Nephron (organoid): ENCODE measurements around the gene PCSK9.
"Not testable (repeated sequence)": the region's sequence is repeated elsewhere in the genome, so short reads cannot be mapped to it uniquely, and the experiment has no call there.

Experiments
- H3K27ac Mint-ChIP-seq, 3 experiments: 2 replicates each; pipeline ENCODE4 v1.8.0; 2020; ENCODE audit warnings: mixed read lengths in 3 of 3, mild to moderate bottlenecking in 2 of 3, moderate library complexity in 1 of 3
- H3K27me3 Mint-ChIP-seq: 2 replicates; pipeline ENCODE4 v1.8.0; 2021; ENCODE audit warnings: low read depth, mild to moderate bottlenecking, moderate library complexity, mixed read lengths
- H3K36me3 Mint-ChIP-seq: 2 replicates; pipeline ENCODE4 v1.8.0; 2020; ENCODE audit warnings: low read depth, mixed read lengths
- H3K4me1 Mint-ChIP-seq: 2 replicates; pipeline ENCODE4 v1.8.0; 2020; ENCODE audit warnings: mixed read lengths
- H3K4me3 Mint-ChIP-seq, 3 experiments: 2 replicates each; pipeline ENCODE4 v1.8.0; 2020; ENCODE audit warnings: mild to moderate bottlenecking in 3 of 3, mixed read lengths in 3 of 3, moderate library complexity in 2 of 3
- H3K9me3 Mint-ChIP-seq: 2 replicates; pipeline ENCODE4 v1.8.0; 2020; ENCODE audit warnings: mixed read lengths
- TF ChIP-seq, protein P1 (sequence below), 3 experiments: fragments of 200-600 bp; sonication (generic); IDR thresholded peaks; one replicate each; pipeline ENCODE4 v1.5.0; 2021; ENCODE audit warnings: antibody characterized with exemption in 3 of 3; ENCODE audit not compliant: unreplicated experiment in 3 of 3

PCSK9 gene

DNA sequence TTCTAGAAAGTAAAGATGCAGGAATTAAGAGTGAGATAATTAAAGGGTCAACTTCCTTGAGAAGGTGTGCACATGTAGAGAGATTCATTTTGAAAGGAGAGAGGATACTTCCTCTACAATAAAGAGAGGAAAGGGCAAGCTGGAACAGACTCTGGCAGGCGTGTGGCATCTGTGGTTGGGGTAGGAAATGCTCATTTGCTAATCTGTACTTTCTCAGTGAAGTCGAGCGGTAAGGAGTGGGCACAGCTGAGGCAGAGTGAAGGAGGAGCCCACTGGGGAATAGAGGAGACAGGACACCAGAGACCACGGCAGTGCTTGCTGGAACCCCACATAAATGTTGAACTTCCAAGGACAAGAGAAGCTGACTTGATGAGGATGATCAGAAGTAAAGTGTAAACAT, 49.1 kb downstream of the PCSK9 start:
- Mint-ChIP-seq H3K36me3 (peaks cover 75% of the 10 kb centered on the region), H3K4me3 (no peak overlapping the region), H3K9me3 (no peaks in the 10 kb centered on the region), H3K27me3 (no peaks in the 10 kb centered on the region), H3K27ac (peak overlapping the region in 1 of 3 experiments; percentile 9), H3K4me1 (no peaks in the 10 kb centered on the region)
- TF ChIP-seq, protein P1, sequence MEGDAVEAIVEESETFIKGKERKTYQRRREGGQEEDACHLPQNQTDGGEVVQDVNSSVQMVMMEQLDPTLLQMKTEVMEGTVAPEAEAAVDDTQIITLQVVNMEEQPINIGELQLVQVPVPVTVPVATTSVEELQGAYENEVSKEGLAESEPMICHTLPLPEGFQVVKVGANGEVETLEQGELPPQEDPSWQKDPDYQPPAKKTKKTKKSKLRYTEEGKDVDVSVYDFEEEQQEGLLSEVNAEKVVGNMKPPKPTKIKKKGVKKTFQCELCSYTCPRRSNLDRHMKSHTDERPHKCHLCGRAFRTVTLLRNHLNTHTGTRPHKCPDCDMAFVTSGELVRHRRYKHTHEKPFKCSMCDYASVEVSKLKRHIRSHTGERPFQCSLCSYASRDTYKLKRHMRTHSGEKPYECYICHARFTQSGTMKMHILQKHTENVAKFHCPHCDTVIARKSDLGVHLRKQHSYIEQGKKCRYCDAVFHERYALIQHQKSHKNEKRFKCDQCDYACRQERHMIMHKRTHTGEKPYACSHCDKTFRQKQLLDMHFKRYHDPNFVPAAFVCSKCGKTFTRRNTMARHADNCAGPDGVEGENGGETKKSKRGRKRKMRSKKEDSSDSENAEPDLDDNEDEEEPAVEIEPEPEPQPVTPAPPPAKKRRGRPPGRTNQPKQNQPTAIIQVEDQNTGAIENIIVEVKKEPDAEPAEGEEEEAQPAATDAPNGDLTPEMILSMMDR (IDR thresholded peaks at IDR 0.05; ENCODE audit: unreplicated experiment in 3 of 3) = no peak

DNA sequence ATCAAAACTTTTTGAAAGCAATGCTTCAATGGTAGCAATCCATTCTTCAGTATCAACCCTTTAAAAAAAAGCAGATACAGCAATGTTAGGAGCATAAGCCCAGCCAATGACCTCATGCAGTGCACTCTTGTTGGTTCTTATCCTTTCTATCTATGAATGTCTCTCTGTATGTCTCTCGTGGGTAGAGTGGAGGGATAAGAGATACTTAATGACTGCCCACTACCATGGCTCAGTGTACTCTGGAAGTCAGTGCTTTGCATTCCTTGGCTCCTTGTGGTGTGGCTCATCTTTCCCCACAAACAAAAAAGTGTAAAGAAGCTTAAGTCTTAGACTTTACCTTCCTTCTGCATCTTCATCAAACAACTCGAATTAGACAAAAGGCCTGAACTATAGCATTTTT, 50.3 kb downstream of the PCSK9 start:
- Mint-ChIP-seq H3K27ac (no peak overlapping the region), H3K36me3 (peaks cover 73% of the 10 kb centered on the region), H3K4me3 (no peak overlapping the region), H3K4me1 (no peaks in the 10 kb centered on the region), H3K9me3 (no peaks in the 10 kb centered on the region), H3K27me3 (no peaks in the 10 kb centered on the region)
- TF ChIP-seq, protein P1 (IDR thresholded peaks at IDR 0.05; ENCODE audit: unreplicated experiment in 3 of 3) = no peak

DNA sequence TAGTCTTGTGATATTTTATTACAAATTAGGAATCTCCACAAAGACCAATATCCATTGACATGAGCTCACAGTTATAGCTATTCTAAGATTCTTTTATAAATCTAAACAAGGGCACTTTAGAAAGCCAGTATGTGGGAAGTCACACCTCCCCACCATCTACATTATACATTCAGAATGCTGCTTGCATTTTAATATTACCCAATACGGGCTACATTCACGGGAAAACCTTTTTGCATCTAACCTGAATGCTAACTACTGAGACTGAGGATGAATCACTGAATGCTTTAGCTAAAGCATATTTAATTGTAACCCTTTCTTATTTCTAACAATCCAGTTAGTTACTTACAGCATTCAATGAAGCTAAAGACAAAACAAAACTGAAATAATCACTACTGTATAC, 53.1 kb downstream of the PCSK9 start:
- no peaks in the 10 kb centered on the region for H3K4me1 Mint-ChIP-seq
- no peaks in the 10 kb centered on the region for H3K9me3 Mint-ChIP-seq
- H3K36me3 Mint-ChIP-seq = peaks cover 83% of the 10 kb centered on the region
- no peak overlapping the region for H3K27ac Mint-ChIP-seq
- no peaks in the 10 kb centered on the region for H3K27me3 Mint-ChIP-seq
- TF ChIP-seq, protein P1 (IDR thresholded peaks at IDR 0.05; ENCODE audit: unreplicated experiment in 3 of 3) = no peak
- H3K4me3 Mint-ChIP-seq = no peak overlapping the region

DNA sequence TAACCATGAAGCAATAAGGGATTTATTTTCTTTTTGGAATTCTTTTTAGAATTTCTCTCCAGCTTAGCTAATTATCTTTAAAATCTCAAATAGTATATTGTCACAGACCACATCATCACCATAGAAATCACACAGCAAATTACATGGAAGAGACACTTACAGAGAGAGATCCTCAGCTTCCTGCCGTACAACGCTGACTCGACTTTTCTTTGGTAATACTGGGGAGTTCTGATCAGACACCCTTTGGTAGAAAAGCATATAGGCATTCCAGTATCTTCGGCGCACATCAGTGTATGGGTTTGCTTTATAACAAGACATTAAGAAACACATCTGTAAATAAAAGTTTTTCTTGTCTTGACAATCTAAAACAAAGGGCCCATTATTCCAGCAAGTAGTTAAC, 55.7 kb downstream of the PCSK9 start:
- peaks cover 85% of the 10 kb centered on the region for H3K36me3 Mint-ChIP-seq
- H3K9me3 Mint-ChIP-seq = no peaks in the 10 kb centered on the region
- no peaks in the 10 kb centered on the region for H3K27me3 Mint-ChIP-seq
- H3K4me3 Mint-ChIP-seq = no peak overlapping the region
- H3K4me1 Mint-ChIP-seq = no peaks in the 10 kb centered on the region
- no peak overlapping the region for H3K27ac Mint-ChIP-seq
- TF ChIP-seq, protein P1 (IDR thresholded peaks at IDR 0.05; ENCODE audit: unreplicated experiment in 3 of 3) = no peak

DNA sequence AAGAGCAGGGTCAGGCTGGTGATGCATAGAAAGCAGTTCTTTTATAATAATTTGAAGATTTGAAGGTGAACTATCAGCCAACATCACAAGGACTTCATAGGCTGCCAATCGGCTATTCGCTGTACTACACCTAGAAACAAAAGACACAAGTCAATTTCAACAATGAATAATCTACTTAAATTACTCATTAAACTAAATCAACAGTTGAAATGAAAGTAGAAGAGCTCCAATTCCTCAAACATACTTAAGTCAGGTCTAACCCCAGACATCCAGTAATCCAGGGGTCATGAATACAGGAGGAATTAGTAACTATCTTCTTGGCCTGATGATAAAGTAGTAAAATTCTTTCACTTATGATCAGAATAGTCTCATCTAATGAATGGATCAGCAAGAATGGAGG, 64.5 kb downstream of the PCSK9 start:
- no peaks in the 10 kb centered on the region for H3K27me3 Mint-ChIP-seq
- H3K4me3 Mint-ChIP-seq = no peak overlapping the region
- TF ChIP-seq, protein P1 (IDR thresholded peaks at IDR 0.05; ENCODE audit: unreplicated experiment in 3 of 3) = no peak
- H3K36me3 Mint-ChIP-seq = peaks cover 77% of the 10 kb centered on the region
- H3K27ac Mint-ChIP-seq = peak overlapping the region in 1 of 3 experiments; percentile 78
- H3K9me3 Mint-ChIP-seq = no peaks in the 10 kb centered on the region
- peaks cover 5% of the 10 kb centered on the region for H3K4me1 Mint-ChIP-seq

DNA sequence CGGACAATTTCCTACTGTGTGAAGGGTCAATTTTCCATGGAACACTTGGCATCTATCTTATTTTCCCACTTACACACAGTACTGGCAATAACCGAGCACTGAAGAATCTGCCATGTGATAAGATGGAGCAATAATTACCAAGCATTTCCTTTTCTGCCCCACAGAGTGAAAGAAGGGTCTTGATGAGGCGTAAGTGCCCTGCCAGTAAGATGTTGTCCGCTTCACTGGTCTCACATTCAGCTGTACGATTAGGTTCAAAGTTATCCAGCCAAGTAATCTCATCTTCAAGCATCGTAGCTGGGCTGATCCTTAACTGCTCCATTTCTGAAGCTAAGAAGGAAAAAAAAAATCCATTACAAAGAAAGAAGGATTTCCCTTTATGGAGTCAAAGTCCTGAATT, 67.8 kb downstream of the PCSK9 start:
- Mint-ChIP-seq H3K36me3 (peaks cover 86% of the 10 kb centered on the region), H3K27me3 (peaks cover under 1% of the 10 kb centered on the region), H3K4me1 (peaks cover 5% of the 10 kb centered on the region), H3K27ac (peak overlapping the region in 2 of 3 experiments; percentile 36 to 87), H3K9me3 (no peaks in the 10 kb centered on the region), H3K4me3 (no peak overlapping the region)
- TF ChIP-seq, protein P1 (IDR thresholded peaks at IDR 0.05; ENCODE audit: unreplicated experiment in 3 of 3) = no peak

DNA sequence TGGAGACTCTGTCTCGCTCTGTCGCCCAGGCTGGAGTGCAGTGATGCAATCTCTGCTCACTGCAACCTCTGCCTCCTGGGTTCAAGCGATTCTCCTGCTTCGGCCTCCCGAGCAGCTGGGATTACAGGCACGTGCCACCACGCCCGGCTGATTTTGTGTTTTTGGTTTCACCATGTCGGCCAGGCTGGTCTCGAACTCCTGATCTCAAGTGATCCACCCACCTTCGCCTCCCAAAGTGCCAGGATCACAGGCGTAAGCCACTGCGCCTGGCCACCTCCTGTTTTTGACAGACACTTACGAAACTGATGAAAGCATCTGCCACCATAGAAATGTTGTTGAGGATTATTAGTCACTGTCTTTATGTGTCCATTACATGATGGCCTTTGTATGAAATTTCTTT, 69.7 kb downstream of the PCSK9 start:
- peaks cover 94% of the 10 kb centered on the region for H3K36me3 Mint-ChIP-seq
- not testable (repeated sequence) for H3K4me1 Mint-ChIP-seq, H3K27me3 Mint-ChIP-seq, H3K27ac Mint-ChIP-seq, H3K4me3 Mint-ChIP-seq
- H3K9me3 Mint-ChIP-seq = peaks cover 17% of the 10 kb centered on the region
